Stomach (tissue), 4 donors: Measurements from ENCODE around the gene DCDC2C.

ENCODE experiments used
- EP300 ChIP-seq: sonication (generic); formaldehyde crosslinking; IDR thresholded peaks from one replicate; pipeline ENCODE4 v1.6.1; 2017; ENCODE audit warnings: antibody characterized with exemption
- POLR2A ChIP-seq, 4 donors: fragments of 450-650 bp; IDR thresholded peaks; one replicate each; pipeline ENCODE4 v1.6.1; 2016; ENCODE audit warnings: antibody characterized with exemption in 4 of 4, control low read depth in 2 of 4, mild to moderate bottlenecking in 1 of 4, moderate library complexity in 1 of 4
- TF ChIP-seq, protein P1 (sequence below), 7 experiments: fragments of 450-650 bp in 4 of 7; fragments of 200-600 bp in 3 of 7; sonication (generic) in 3 of 7; IDR thresholded peaks; one replicate each; pipeline ENCODE4 v1.5.1; 2016 to 2019; ENCODE audit warnings: antibody characterized with exemption in 7 of 7, control low read depth in 2 of 7, mild to moderate bottlenecking in 1 of 7

GRCh38 chr2:3774336-3774735, 71.0 kb downstream of the DCDC2C start:
- TF ChIP-seq POLR2A (IDR thresholded peaks at IDR 0.05) (no peak), EP300 (no peak)
- TF ChIP-seq, protein P1, sequence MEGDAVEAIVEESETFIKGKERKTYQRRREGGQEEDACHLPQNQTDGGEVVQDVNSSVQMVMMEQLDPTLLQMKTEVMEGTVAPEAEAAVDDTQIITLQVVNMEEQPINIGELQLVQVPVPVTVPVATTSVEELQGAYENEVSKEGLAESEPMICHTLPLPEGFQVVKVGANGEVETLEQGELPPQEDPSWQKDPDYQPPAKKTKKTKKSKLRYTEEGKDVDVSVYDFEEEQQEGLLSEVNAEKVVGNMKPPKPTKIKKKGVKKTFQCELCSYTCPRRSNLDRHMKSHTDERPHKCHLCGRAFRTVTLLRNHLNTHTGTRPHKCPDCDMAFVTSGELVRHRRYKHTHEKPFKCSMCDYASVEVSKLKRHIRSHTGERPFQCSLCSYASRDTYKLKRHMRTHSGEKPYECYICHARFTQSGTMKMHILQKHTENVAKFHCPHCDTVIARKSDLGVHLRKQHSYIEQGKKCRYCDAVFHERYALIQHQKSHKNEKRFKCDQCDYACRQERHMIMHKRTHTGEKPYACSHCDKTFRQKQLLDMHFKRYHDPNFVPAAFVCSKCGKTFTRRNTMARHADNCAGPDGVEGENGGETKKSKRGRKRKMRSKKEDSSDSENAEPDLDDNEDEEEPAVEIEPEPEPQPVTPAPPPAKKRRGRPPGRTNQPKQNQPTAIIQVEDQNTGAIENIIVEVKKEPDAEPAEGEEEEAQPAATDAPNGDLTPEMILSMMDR (IDR thresholded peaks at IDR 0.05) = no peak
